ENCODE data around the gene HSF5.

- TF ChIP-seq, protein P1, sequence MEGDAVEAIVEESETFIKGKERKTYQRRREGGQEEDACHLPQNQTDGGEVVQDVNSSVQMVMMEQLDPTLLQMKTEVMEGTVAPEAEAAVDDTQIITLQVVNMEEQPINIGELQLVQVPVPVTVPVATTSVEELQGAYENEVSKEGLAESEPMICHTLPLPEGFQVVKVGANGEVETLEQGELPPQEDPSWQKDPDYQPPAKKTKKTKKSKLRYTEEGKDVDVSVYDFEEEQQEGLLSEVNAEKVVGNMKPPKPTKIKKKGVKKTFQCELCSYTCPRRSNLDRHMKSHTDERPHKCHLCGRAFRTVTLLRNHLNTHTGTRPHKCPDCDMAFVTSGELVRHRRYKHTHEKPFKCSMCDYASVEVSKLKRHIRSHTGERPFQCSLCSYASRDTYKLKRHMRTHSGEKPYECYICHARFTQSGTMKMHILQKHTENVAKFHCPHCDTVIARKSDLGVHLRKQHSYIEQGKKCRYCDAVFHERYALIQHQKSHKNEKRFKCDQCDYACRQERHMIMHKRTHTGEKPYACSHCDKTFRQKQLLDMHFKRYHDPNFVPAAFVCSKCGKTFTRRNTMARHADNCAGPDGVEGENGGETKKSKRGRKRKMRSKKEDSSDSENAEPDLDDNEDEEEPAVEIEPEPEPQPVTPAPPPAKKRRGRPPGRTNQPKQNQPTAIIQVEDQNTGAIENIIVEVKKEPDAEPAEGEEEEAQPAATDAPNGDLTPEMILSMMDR (IDR thresholded peaks at IDR 0.05): no peak
- no peak for TF ChIP-seq POLR2A (IDR thresholded peaks at IDR 0.05)
Observed at GRCh38 chr17:58528443-58528842, 40.2 kb upstream of the HSF5 start.
